GM12878 (cell line): Measurements from ENCODE around the gene NFAM1. TPM values are rescaled to one million over a fixed set of nuclear protein-coding genes. Genes with fewer than 3 reads are reported as not detected.

Experiments
- CBFB ChIP-seq: IDR thresholded peaks from 2 replicates; pipeline ENCODE4 v1.6.1; 2016; ENCODE audit warnings: antibody characterized with exemption, low read depth
- CUX1 ChIP-seq: IDR thresholded peaks from 2 replicates; pipeline ENCODE4 v1.6.1; 2012; ENCODE audit warnings: improper control_type of control experiment, low read depth, low read length; ENCODE audit not compliant: insufficient replicate concordance
- E2F4 ChIP-seq: IDR thresholded peaks from 2 replicates; pipeline ENCODE4 v1.6.1; 2012; ENCODE audit warnings: low read depth, low read length, improper control_type of control experiment
- ESRRA ChIP-seq: IDR thresholded peaks from 2 replicates; pipeline ENCODE4 v1.6.1; 2012; ENCODE audit warnings: mild to moderate bottlenecking, low read length, improper control_type of control experiment
- HCFC1 ChIP-seq: fragments of 150-350 bp; IDR thresholded peaks from 2 replicates; pipeline ENCODE4 v1.6.1; 2014; ENCODE audit warnings: low read length
- PRDM15 ChIP-seq: fragments of 450-650 bp; formaldehyde crosslinking; IDR thresholded peaks from 2 replicates; pipeline ENCODE4 v1.4.0; 2020; ENCODE audit warnings: mild to moderate bottlenecking, moderate library complexity
- ZNF274 ChIP-seq: IDR thresholded peaks from one replicate; pipeline ENCODE4 v1.8.0; 2011; ENCODE audit not compliant: insufficient read length, insufficient read depth
- ZNF592 ChIP-seq: fragments of 450-650 bp; IDR thresholded peaks from 2 replicates; pipeline ENCODE4 v1.6.1; 2017; ENCODE audit warnings: mild to moderate bottlenecking, moderate library complexity
- ZNF687 ChIP-seq: fragments of 450-650 bp; IDR thresholded peaks from 2 replicates; pipeline ENCODE4 v1.6.1; 2017; ENCODE audit warnings: mild to moderate bottlenecking, moderate library complexity
- polyA plus RNA-seq, 11 experiments: library from polyadenylated mRNA; depleted of rRNA in 4 of 11; unstranded in 6 of 11; stranded (reverse) in 5 of 11; fragments of >200 nt; fragmentation: Nextera tagmentation in 4 of 11; fragmentation: Illumina TruSeq in 1 of 11; extraction: Ambion mirVana in 4 of 11; extraction: Trizol in 1 of 11; gene quantifications; 1 replicate in 1 of 11; 2 replicates in 10 of 11; pipeline versions ENCODE4 v1.2.1 to v1.2.3, GENCODE V29; 2011 to 2016; ENCODE audit warnings: inconsistent platforms in 2 of 11, missing spikeins in 2 of 11, low read depth in 1 of 11
- total RNA-seq, 4 experiments: library from RNA; depleted of rRNA in 3 of 4; stranded (reverse); fragments of >200 nt in 3 of 4; fragmentation: Illumina TruSeq in 1 of 4; extraction: Trizol in 1 of 4; gene quantifications; 2 replicates each; pipeline versions ENCODE4 v1.2.1 to v1.2.3, GENCODE V29; 2013 to 2021

Gene NFAM1
- total and polyA plus RNA-seq, 10 of the 15 experiments (the other 5 are each of a cell fraction or from before 2014, with no cell fraction given): 0.13 to 1.3 (median 0.24) TPM; not detected in 3

- no peak for TF ChIP-seq CUX1
- TF ChIP-seq E2F4: no peak
- TF ChIP-seq ESRRA: 0 out of 2 replicates have a peak, but pooled peaks have one; percentile 48
- TF ChIP-seq ZNF592: 0 out of 2 replicates have a peak, but pooled peaks have one; percentile 47
- no peak for TF ChIP-seq PRDM15 (CRISPR knock-in tag)
- peak; percentile 77 for TF ChIP-seq ZNF687
- no peak; the same call in 1 of the 2 replicates for TF ChIP-seq HCFC1
- no peak for TF ChIP-seq CBFB
- TF ChIP-seq ZNF274: no peak
These were observed 5.5 kb upstream of the NFAM1 start (continued) for GRCh38 chr22:42437488-42438292.
